ENCODE results near the gene DLEU7.

The DLEU7 gene

GRCh38 chr13:50866817-50867636 lies 23.5 kb upstream of the DLEU7 start:
- no peak for DNase-seq (ENCODE audit: low read depth)
- TF ChIP-seq CTCF (IDR thresholded peaks at IDR 0.05; ENCODE audit: low read depth, low read length, missing control alignments) = no peak
- H3K4me3 ChIP-seq (ENCODE audit: low read depth, low read length) = no peak overlapping the region

GRCh38 chr13:50864492-50864891 lies 21.0 kb upstream of the DLEU7 start:
- no peak overlapping the region for H3K4me3 ChIP-seq (ENCODE audit: low read depth, low read length)
- no peak for TF ChIP-seq CTCF (IDR thresholded peaks at IDR 0.05; ENCODE audit: low read depth, low read length, missing control alignments)
- no peak for DNase-seq (ENCODE audit: low read depth)

GRCh38 chr13:50855681-50856080 lies 12.2 kb upstream of the DLEU7 start:
- TF ChIP-seq CTCF (IDR thresholded peaks at IDR 0.05; ENCODE audit: low read depth, low read length, missing control alignments) = no peak
- no peak overlapping the region for H3K4me3 ChIP-seq (ENCODE audit: low read depth, low read length)
- no peak for DNase-seq (ENCODE audit: low read depth)

- H3K4me3 ChIP-seq (ENCODE audit: low read depth, low read length) = no peak overlapping the region
Measured at GRCh38 chr13:50850445-50850844, 7.0 kb upstream of the DLEU7 start.

DNA sequence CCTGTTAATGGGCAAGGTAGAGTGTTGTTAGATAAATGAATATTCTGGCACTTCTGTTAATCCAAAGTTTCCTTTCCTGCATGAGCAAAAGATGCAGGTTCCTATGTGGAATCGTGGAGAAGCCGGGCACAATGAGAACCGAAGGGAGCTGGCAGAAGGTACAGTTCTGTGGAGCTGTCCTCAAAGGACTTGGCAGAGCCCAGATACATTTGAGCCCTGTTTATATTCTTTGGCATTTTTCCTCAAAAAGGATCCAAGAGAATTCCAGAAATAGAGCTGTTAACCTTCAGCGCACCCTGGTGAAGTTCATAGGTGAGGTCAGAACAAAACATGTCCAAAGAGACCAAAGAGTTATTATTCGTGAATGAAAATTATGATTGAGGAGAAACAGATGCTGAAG lies 4.0 kb upstream of the DLEU7 start:
- H3K4me3 ChIP-seq (ENCODE audit: low read depth, low read length) = no peak overlapping the region

More at GRCh38 chr13:50850445-50850844, 7.0 kb upstream of the DLEU7 start:
- no peak for TF ChIP-seq CTCF (IDR thresholded peaks at IDR 0.05; ENCODE audit: low read depth, low read length, missing control alignments)
- no peak for DNase-seq (ENCODE audit: low read depth)

DNA sequence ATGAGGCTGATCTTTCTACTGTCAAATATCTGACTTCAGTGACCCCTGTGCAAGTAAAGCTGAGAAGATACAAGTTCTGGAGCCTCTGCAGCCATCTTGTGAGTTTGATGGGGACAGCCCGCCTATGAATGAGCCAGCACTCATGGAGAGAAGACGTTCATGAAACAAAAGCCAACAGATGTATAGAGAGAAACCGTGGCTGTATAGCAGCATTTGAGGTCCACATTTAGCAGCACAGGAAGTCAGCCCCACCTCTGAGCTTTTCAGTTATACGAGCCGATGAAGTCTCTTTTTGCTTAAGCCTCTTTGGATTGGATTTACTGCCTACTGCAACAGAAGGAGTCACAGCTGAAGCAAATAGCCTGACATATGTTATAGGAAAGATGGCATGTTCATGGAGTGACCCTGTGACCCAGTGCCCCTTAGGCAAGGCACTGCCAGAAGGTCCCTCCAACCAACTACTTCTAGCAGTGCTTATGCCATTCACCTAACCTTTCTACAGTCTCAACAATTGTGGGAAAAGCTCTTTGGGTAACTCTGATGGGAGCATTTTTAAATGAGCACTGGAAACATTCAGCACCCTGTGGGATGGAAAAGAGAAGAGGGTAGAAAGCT lies 3.5 kb upstream of the DLEU7 start:
- no peak overlapping the region for H3K4me3 ChIP-seq (ENCODE audit: low read depth, low read length)
- no peak for TF ChIP-seq CTCF (IDR thresholded peaks at IDR 0.05; ENCODE audit: low read depth, low read length, missing control alignments)
- DNase-seq (ENCODE audit: low read depth) = peak; percentile 27

More for the DNA sequence above, 4.0 kb upstream of the DLEU7 start:
- no peak for TF ChIP-seq CTCF (IDR thresholded peaks at IDR 0.05; ENCODE audit: low read depth, low read length, missing control alignments)
- DNase-seq (ENCODE audit: low read depth) = no peak
